H1 (cell line): ENCODE data around the gene LRRC23. TPM values are rescaled to one million over a fixed set of nuclear protein-coding genes. Genes with fewer than 3 reads are reported as not detected.

Experiments used
- BRCA1 ChIP-seq: IDR thresholded peaks from 2 replicates; pipeline ENCODE4 v1.6.1; 2012; ENCODE audit warnings: low read depth, low read length, improper control_type of control experiment
- CHD1 ChIP-seq: IDR thresholded peaks from 2 replicates; pipeline ENCODE4 v1.6.1; 2012; ENCODE audit warnings: low read depth, low read length, improper control_type of control experiment
- CHD2 ChIP-seq: IDR thresholded peaks from 2 replicates; pipeline ENCODE4 v1.6.1; 2012; ENCODE audit warnings: low read length, improper control_type of control experiment
- EGR1 ChIP-seq: IDR thresholded peaks from 2 replicates; pipeline ENCODE4 v1.6.1; 2011; ENCODE audit warnings: low read depth, low read length, borderline replicate concordance
- EZH2 ChIP-seq: fragments of 200-600 bp; sonication (generic); IDR thresholded peaks from 2 replicates; pipeline ENCODE4 v1.7.1; 2012; ENCODE audit warnings: low read depth, mild to moderate bottlenecking, moderate library complexity, low read length, inconsistent platforms; ENCODE audit not compliant: severe bottlenecking
- PHF8 ChIP-seq: fragments of 200-600 bp; sonication (generic); conservative IDR thresholded peaks from 2 replicates; pipeline ENCODE4 v1.7.1; 2012; ENCODE audit warnings: low read depth, mild to moderate bottlenecking, inconsistent platforms, low read length, moderate library complexity
- SRF ChIP-seq: IDR thresholded peaks from 2 replicates; pipeline ENCODE4 v1.6.1; 2011; ENCODE audit warnings: mild to moderate bottlenecking, low read depth, low read length, moderate library complexity
- TBP ChIP-seq: IDR thresholded peaks from 2 replicates; pipeline ENCODE4 v1.6.1; 2011; ENCODE audit warnings: low read depth, low read length, improper control_type of control experiment
- polyA plus RNA-seq, 7 experiments: library from polyadenylated mRNA; depleted of rRNA in 3 of 7; stranded (reverse) in 5 of 7; unstranded in 2 of 7; fragments of >200 nt in 5 of 7; fragments of 200-250 nt in 2 of 7; gene quantifications; 1 replicate in 5 of 7; 2 replicates in 1 of 7; 4 replicates in 1 of 7; pipeline versions ENCODE4 v1.2.1 to v1.2.3, GENCODE V29; 2011 to 2013; ENCODE audit warnings: missing spikeins in 2 of 7, mixed read lengths in 2 of 7
- total RNA-seq: library from RNA; stranded (reverse); fragmentation: NEBNext Ultra II Directional; extraction: Animal tissue kit (Norgen Biotek cat#: 25700); gene quantifications from 2 replicates; pipeline ENCODE4 v1.2.1, GENCODE V29; 2021
- TF ChIP-seq, protein P1 (sequence below): fragments of 300-600 bp; sonication (generic); IDR thresholded peaks from 2 replicates; pipeline ENCODE4 v1.7.1; 2012; ENCODE audit warnings: low read length, moderate library complexity, mild to moderate bottlenecking, inconsistent platforms; ENCODE audit not compliant: insufficient replicate concordance

LRRC23 gene
- total and polyA plus RNA-seq, 2 of the 8 experiments (the other 6 are each of a cell fraction or from before 2014, with no cell fraction given), result 2.5 to 3.6 TPM

DNA sequence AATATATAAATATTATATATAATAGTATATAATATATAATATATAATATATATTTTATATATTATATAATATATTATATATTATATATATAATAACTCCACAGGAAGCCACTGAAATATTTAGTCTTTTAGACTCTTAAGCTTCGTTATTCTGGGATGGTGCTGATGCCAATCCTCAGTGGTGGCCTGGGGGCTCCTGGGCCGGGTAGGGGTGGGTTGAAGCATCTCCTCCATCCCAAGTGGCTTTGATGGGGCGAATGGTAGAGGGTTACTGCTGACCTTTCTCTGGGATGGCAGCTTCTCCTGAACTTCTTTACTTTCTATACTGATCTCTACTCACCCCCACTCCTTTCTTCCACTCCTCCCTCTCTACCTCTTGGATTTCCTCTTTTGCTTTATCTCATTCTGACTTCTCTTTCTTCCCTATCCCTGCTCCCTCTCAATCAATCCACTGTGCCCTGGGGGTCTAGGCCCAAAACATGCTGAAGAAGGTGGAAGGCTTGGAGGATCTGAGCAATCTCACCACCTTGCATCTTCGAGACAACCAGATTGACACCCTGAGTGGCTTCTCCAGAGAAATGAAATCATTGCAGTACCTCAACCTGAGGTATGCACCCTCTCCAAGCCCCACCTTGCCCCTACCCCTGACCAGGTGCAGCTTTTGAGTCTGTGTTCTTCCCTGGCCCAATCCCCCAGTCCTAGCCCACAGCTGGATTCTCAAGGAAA is 5.0 kb downstream of the LRRC23 start (continued):
- TF ChIP-seq, protein P1, sequence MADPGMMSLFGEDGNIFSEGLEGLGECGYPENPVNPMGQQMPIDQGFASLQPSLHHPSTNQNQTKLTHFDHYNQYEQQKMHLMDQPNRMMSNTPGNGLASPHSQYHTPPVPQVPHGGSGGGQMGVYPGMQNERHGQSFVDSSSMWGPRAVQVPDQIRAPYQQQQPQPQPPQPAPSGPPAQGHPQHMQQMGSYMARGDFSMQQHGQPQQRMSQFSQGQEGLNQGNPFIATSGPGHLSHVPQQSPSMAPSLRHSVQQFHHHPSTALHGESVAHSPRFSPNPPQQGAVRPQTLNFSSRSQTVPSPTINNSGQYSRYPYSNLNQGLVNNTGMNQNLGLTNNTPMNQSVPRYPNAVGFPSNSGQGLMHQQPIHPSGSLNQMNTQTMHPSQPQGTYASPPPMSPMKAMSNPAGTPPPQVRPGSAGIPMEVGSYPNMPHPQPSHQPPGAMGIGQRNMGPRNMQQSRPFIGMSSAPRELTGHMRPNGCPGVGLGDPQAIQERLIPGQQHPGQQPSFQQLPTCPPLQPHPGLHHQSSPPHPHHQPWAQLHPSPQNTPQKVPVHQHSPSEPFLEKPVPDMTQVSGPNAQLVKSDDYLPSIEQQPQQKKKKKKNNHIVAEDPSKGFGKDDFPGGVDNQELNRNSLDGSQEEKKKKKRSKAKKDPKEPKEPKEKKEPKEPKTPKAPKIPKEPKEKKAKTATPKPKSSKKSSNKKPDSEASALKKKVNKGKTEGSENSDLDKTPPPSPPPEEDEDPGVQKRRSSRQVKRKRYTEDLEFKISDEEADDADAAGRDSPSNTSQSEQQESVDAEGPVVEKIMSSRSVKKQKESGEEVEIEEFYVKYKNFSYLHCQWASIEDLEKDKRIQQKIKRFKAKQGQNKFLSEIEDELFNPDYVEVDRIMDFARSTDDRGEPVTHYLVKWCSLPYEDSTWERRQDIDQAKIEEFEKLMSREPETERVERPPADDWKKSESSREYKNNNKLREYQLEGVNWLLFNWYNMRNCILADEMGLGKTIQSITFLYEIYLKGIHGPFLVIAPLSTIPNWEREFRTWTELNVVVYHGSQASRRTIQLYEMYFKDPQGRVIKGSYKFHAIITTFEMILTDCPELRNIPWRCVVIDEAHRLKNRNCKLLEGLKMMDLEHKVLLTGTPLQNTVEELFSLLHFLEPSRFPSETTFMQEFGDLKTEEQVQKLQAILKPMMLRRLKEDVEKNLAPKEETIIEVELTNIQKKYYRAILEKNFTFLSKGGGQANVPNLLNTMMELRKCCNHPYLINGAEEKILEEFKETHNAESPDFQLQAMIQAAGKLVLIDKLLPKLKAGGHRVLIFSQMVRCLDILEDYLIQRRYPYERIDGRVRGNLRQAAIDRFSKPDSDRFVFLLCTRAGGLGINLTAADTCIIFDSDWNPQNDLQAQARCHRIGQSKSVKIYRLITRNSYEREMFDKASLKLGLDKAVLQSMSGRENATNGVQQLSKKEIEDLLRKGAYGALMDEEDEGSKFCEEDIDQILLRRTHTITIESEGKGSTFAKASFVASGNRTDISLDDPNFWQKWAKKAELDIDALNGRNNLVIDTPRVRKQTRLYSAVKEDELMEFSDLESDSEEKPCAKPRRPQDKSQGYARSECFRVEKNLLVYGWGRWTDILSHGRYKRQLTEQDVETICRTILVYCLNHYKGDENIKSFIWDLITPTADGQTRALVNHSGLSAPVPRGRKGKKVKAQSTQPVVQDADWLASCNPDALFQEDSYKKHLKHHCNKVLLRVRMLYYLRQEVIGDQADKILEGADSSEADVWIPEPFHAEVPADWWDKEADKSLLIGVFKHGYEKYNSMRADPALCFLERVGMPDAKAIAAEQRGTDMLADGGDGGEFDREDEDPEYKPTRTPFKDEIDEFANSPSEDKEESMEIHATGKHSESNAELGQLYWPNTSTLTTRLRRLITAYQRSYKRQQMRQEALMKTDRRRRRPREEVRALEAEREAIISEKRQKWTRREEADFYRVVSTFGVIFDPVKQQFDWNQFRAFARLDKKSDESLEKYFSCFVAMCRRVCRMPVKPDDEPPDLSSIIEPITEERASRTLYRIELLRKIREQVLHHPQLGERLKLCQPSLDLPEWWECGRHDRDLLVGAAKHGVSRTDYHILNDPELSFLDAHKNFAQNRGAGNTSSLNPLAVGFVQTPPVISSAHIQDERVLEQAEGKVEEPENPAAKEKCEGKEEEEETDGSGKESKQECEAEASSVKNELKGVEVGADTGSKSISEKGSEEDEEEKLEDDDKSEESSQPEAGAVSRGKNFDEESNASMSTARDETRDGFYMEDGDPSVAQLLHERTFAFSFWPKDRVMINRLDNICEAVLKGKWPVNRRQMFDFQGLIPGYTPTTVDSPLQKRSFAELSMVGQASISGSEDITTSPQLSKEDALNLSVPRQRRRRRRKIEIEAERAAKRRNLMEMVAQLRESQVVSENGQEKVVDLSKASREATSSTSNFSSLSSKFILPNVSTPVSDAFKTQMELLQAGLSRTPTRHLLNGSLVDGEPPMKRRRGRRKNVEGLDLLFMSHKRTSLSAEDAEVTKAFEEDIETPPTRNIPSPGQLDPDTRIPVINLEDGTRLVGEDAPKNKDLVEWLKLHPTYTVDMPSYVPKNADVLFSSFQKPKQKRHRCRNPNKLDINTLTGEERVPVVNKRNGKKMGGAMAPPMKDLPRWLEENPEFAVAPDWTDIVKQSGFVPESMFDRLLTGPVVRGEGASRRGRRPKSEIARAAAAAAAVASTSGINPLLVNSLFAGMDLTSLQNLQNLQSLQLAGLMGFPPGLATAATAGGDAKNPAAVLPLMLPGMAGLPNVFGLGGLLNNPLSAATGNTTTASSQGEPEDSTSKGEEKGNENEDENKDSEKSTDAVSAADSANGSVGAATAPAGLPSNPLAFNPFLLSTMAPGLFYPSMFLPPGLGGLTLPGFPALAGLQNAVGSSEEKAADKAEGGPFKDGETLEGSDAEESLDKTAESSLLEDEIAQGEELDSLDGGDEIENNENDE, result no peak
- no peak for TF ChIP-seq CHD2
- TF ChIP-seq TBP, result no peak
- no peak for TF ChIP-seq CHD1
- TF ChIP-seq EZH2, result no peak
- no peak for TF ChIP-seq BRCA1
- no peak for TF ChIP-seq SRF
- TF ChIP-seq EGR1, result no peak
- no peak for TF ChIP-seq PHF8
